ENCODE data around the gene DNAJB6. TPM values are rescaled to one million over a fixed set of nuclear protein-coding genes. Genes with fewer than 3 reads are reported as not detected.

Gene DNAJB6
- total RNA-seq, 2 experiments from 2014 or later, result 56.4 to 65.9 TPM

DNA sequence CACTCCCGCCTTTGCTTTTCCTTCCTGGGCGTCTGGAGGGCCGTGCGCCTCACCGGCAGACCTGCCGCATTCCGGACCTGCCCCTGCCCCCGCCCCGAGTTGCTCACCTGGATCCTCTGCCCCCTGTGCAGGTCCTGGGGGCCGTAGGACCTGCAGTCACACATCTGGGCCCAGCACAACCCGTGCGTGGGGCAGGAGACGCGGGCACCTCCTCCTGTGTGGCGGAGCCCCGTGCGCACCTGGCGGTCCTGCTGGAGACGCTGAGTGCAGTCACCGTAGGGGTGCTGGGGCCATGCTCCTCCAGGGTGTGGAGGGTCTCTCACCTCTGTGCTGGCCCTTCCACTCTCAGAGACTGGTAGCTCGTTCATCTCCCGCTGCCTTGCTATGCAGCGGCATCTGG lies 85.5 kb downstream of the DNAJB6 start:
- Histone ChIP-seq H3K4me1 (ENCODE audit: insufficient read depth, low read length, poor library complexity, severe bottlenecking) (no peaks in the 10 kb centered on the region), H3K4me3 (ENCODE audit: low read depth, low read length, poor library complexity, severe bottlenecking) (no peak overlapping the region), H4K20me1 (ENCODE audit: insufficient read depth, low read length) (no peaks in the 10 kb centered on the region), H3K4me2 (ENCODE audit: low read length) (no peak overlapping the region), H3K79me2 (ENCODE audit: insufficient read depth, low read depth, low read length) (no peaks in the 10 kb centered on the region), H3K9me3 (ENCODE audit: low read length) (no peaks in the 10 kb centered on the region), H3K36me3 (ENCODE audit: insufficient read depth, low read length) (peaks cover 2% of the 10 kb centered on the region), H2AFZ (ENCODE audit: low read length) (no peak overlapping the region), H3K9me2 (ENCODE audit: insufficient read depth, low read length) (no peaks in the 10 kb centered on the region), H3K27ac (ENCODE audit: low read depth, low read length, poor library complexity, severe bottlenecking) (no peak overlapping the region)
- TF ChIP-seq, protein P1, sequence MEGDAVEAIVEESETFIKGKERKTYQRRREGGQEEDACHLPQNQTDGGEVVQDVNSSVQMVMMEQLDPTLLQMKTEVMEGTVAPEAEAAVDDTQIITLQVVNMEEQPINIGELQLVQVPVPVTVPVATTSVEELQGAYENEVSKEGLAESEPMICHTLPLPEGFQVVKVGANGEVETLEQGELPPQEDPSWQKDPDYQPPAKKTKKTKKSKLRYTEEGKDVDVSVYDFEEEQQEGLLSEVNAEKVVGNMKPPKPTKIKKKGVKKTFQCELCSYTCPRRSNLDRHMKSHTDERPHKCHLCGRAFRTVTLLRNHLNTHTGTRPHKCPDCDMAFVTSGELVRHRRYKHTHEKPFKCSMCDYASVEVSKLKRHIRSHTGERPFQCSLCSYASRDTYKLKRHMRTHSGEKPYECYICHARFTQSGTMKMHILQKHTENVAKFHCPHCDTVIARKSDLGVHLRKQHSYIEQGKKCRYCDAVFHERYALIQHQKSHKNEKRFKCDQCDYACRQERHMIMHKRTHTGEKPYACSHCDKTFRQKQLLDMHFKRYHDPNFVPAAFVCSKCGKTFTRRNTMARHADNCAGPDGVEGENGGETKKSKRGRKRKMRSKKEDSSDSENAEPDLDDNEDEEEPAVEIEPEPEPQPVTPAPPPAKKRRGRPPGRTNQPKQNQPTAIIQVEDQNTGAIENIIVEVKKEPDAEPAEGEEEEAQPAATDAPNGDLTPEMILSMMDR (conservative IDR thresholded peaks at IDR 0.05; ENCODE audit: low read length), result no peak
- no peak for TF ChIP-seq EZH2phosphoT487 (IDR thresholded peaks at IDR 0.05; ENCODE audit: borderline replicate concordance, low read depth, low read length)
- ChIA-PET POLR2A (no interaction called here), CTCF (ENCODE audit: unreplicated experiment) (no interaction called here)
- DNase-seq (ENCODE audit: low spot score), result no peak
- intact Hi-C loops (cut with micrococcal nuclease; ENCODE audit: unreplicated experiment), result no loop called here
- no TSS peak for BruUV-seq (replicated peaks)

DNA sequence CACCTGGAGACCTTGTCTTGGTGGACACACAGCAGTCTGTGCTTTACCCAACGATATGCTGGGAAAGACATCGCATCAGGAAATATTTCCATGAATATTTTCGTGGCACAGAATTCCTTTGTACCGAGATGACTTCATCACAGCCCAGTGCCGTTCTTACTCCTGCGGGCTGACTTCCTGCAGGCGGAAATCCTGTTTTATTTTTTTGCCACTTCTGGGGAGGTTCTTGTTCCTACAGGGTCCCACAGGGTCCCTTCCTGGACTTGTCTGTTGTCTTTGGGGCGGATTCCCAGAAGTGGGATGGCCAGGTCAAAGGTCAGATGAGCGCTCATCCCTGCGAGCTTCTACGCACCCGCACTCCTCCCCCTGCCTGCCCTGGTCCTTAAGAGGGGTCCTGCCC lies 86.5 kb downstream of the DNAJB6 start:
- POLR2A ChIA-PET, result no interaction called here
- H3K9me2 ChIP-seq (ENCODE audit: insufficient read depth, low read length), result no peaks in the 10 kb centered on the region
- CTCF ChIA-PET (ENCODE audit: unreplicated experiment), result no interaction called here
- TF ChIP-seq, protein P1 (conservative IDR thresholded peaks at IDR 0.05; ENCODE audit: low read length), result no peak
- no peak for TF ChIP-seq EZH2phosphoT487 (IDR thresholded peaks at IDR 0.05; ENCODE audit: borderline replicate concordance, low read depth, low read length)
- H3K4me3 ChIP-seq (ENCODE audit: low read depth, low read length, poor library complexity, severe bottlenecking), result no peak overlapping the region
- DNase-seq (ENCODE audit: low spot score), result no peak
- H3K4me1 ChIP-seq (ENCODE audit: insufficient read depth, low read length, poor library complexity, severe bottlenecking), result no peaks in the 10 kb centered on the region
- H2AFZ ChIP-seq (ENCODE audit: low read length), result no peak overlapping the region
- intact Hi-C loops (cut with micrococcal nuclease; ENCODE audit: unreplicated experiment), result no loop called here
- no peaks in the 10 kb centered on the region for H4K20me1 ChIP-seq (ENCODE audit: insufficient read depth, low read length)
- no peaks in the 10 kb centered on the region for H3K9me3 ChIP-seq (ENCODE audit: low read length)
- H3K4me2 ChIP-seq (ENCODE audit: low read length), result no peak overlapping the region
- BruUV-seq (replicated peaks), result no TSS peak
- no peaks in the 10 kb centered on the region for H3K79me2 ChIP-seq (ENCODE audit: insufficient read depth, low read depth, low read length)
- no peak overlapping the region for H3K27ac ChIP-seq (ENCODE audit: low read depth, low read length, poor library complexity, severe bottlenecking)
- H3K36me3 ChIP-seq (ENCODE audit: insufficient read depth, low read length), result no peaks in the 10 kb centered on the region

DNA sequence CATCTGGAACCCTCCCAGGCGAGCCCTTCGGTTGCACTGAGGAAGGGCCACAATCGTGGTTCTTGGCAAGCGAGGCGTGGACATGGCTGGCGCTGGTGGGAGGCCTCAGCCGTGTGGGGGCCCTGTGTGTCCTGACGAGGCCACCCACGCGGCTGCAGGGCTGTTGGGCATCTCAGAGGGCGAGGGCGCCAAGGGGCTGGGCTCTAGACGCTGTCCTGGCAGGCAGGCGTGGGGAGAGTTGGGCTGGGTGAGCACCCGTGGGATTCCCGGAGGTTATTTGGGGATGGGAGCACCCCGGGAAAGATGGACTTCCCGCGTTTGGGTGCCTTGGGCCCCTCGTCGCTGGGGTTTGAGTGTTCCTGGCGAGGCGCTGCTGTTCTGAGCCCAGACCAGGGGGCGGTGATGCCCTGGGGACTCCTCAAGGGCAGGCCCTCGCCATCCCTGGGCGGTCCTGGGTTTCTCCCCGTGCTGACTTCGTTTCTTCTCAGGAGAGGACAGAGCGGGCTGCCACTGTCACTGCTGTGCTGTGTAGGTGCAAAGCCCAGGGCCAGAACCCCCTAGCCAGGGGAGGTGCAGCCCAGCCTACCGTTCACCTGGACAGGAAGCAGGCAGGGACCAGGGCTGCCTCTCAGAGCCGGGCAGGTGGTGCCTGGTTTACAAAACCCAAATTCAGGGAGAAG lies 87.2 kb downstream of the DNAJB6 start:
- Histone ChIP-seq H3K9me3 (ENCODE audit: low read length) (no peaks in the 10 kb centered on the region), H2AFZ (ENCODE audit: low read length) (no peak overlapping the region), H3K4me3 (ENCODE audit: low read depth, low read length, poor library complexity, severe bottlenecking) (no peak overlapping the region), H3K79me2 (ENCODE audit: insufficient read depth, low read depth, low read length) (no peaks in the 10 kb centered on the region), H3K4me1 (ENCODE audit: insufficient read depth, low read length, poor library complexity, severe bottlenecking) (no peaks in the 10 kb centered on the region), H3K27ac (ENCODE audit: low read depth, low read length, poor library complexity, severe bottlenecking) (no peak overlapping the region), H3K4me2 (ENCODE audit: low read length) (no peak overlapping the region), H3K9me2 (ENCODE audit: insufficient read depth, low read length) (no peaks in the 10 kb centered on the region), H4K20me1 (ENCODE audit: insufficient read depth, low read length) (no peaks in the 10 kb centered on the region), H3K36me3 (ENCODE audit: insufficient read depth, low read length) (no peaks in the 10 kb centered on the region)
- no peak for TF ChIP-seq EZH2phosphoT487 (IDR thresholded peaks at IDR 0.05; ENCODE audit: borderline replicate concordance, low read depth, low read length)
- TF ChIP-seq, protein P1 (conservative IDR thresholded peaks at IDR 0.05; ENCODE audit: low read length), result no peak
- ChIA-PET CTCF (ENCODE audit: unreplicated experiment) (no interaction called here), POLR2A (no interaction called here)
- BruUV-seq (replicated peaks), result no TSS peak
- intact Hi-C loops (cut with micrococcal nuclease; ENCODE audit: unreplicated experiment), result no loop called here
- DNase-seq (ENCODE audit: low spot score), result no peak
